HG02943 (cell line): ENCODE measurements around the gene GNAZ.

Experiments used
- ATAC-seq: cut with Tn5 transposase; IDR thresholded peaks from one replicate; pipeline ENCODE4 v1.9.1; 2021; ENCODE audit warnings: mild to moderate bottlenecking, low read depth, moderate library complexity; ENCODE audit not compliant: unreplicated experiment

Gene GNAZ

GRCh38 chr22:23075525-23076216, 5.4 kb downstream of the GNAZ start:
- no peak for ATAC-seq

GRCh38 chr22:23076896-23077572, 6.7 kb downstream of the GNAZ start:
- ATAC-seq: no peak

GRCh38 chr22:23077627-23078461, 7.5 kb downstream of the GNAZ start:
- ATAC-seq: no peak

- ATAC-seq: no peak
These were observed 8.1 kb downstream of the GNAZ start for GRCh38 chr22:23078462-23078787.

GRCh38 chr22:23079240-23079768, 9.0 kb downstream of the GNAZ start:
- no peak for ATAC-seq

GRCh38 chr22:23079814-23080521, 9.6 kb downstream of the GNAZ start:
- ATAC-seq: no peak

GRCh38 chr22:23080613-23081290, 10.4 kb downstream of the GNAZ start:
- no peak for ATAC-seq

- ATAC-seq: no peak
These were observed 12.4 kb downstream of the GNAZ start for GRCh38 chr22:23082534-23083314.

- no peak for ATAC-seq
These were observed 13.1 kb downstream of the GNAZ start for GRCh38 chr22:23083315-23084021.

GRCh38 chr22:23084453-23085350, 14.4 kb downstream of the GNAZ start:
- no peak for ATAC-seq

GRCh38 chr22:23085351-23085671, 15.0 kb downstream of the GNAZ start:
- ATAC-seq: no peak

- ATAC-seq: no peak
These were observed 15.5 kb downstream of the GNAZ start for GRCh38 chr22:23085785-23086184.

- no peak for ATAC-seq
These were observed 15.9 kb downstream of the GNAZ start for GRCh38 chr22:23086263-23086662.

- ATAC-seq: no peak
These were observed 16.5 kb downstream of the GNAZ start for GRCh38 chr22:23086787-23087186.

GRCh38 chr22:23088199-23088604, 17.9 kb downstream of the GNAZ start:
- ATAC-seq: no peak

GRCh38 chr22:23089010-23089409, 18.7 kb downstream of the GNAZ start:
- ATAC-seq: no peak

- no peak for ATAC-seq
These were observed 19.5 kb downstream of the GNAZ start for GRCh38 chr22:23089633-23090456.
